Measurements from ENCODE around the gene SCTR. TPM values are rescaled to one million over a fixed set of nuclear protein-coding genes. Genes with fewer than 3 reads are reported as not detected.

The SCTR gene
- total RNA-seq, 1 donor from 2014 or later, result not detected

GRCh38 chr2:119495948-119496347 lies 28.3 kb downstream of the SCTR start:
- no peak for TF ChIP-seq CTCF (IDR thresholded peaks at IDR 0.05)
- Mint-ChIP-seq H3K4me3 (ENCODE audit: unreplicated experiment) (no peak overlapping the region), H3K9me3 (ENCODE audit: unreplicated experiment) (peaks cover 30% of the 10 kb centered on the region), H3K27me3 (ENCODE audit: unreplicated experiment) (peaks cover 44% of the 10 kb centered on the region), H3K36me3 (ENCODE audit: unreplicated experiment) (peaks cover 2% of the 10 kb centered on the region), H3K27ac (ENCODE audit: unreplicated experiment) (no peak overlapping the region), H3K4me1 (ENCODE audit: unreplicated experiment) (peaks cover 11% of the 10 kb centered on the region)
- no peak for DNase-seq (ENCODE audit: extremely low spot score, unreplicated experiment)

GRCh38 chr2:119494163-119494790 lies 30.0 kb downstream of the SCTR start:
- Mint-ChIP-seq H3K36me3 (ENCODE audit: unreplicated experiment) (no peaks in the 10 kb centered on the region), H3K4me3 (ENCODE audit: unreplicated experiment) (no peak overlapping the region), H3K9me3 (ENCODE audit: unreplicated experiment) (peaks cover 18% of the 10 kb centered on the region)

DNA sequence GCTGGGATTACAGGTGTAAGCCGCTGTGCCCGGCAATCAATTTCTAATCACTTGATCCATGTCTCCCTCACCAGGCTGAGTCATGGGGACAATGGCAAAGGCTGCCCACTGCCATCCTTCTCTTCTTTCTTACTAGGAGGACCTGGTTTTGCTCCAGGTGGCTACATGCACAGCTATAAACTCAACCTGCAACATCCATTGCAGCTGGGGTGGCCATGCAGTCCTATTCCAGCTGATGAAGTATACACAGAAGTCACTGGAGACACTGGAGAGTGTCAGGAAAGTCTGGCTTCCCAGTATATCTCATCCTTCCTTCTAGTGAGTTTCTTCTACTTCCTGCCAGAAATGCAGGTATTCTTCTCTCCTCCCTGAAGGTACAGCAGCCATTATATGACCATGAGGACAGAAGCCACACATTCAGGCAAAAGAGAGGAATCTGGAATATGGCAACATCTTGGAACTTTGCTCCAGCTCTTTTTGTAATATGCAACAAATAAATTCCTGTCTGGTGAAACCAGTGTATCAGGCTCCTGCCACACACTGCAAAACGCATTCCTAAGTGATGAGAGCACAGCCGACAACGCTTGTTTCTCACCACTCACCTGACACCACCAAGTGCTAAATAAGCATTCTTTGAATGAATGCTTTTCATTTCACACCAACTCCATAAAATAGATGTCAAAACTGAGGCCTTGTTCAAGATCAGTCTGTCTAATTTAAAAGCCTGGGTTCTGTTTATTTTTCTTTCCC lies 32.3 kb downstream of the SCTR start:
- Mint-ChIP-seq H3K36me3 (ENCODE audit: unreplicated experiment) (no peaks in the 10 kb centered on the region), H3K4me1 (ENCODE audit: unreplicated experiment) (peaks cover 12% of the 10 kb centered on the region), H3K9me3 (ENCODE audit: unreplicated experiment) (no peaks in the 10 kb centered on the region), H3K27me3 (ENCODE audit: unreplicated experiment) (peaks cover 17% of the 10 kb centered on the region), H3K4me3 (ENCODE audit: unreplicated experiment) (no peak overlapping the region), H3K27ac (ENCODE audit: unreplicated experiment) (no peak overlapping the region)
- DNase-seq (ENCODE audit: extremely low spot score, unreplicated experiment), result peak; percentile 51
- no peak for TF ChIP-seq CTCF (IDR thresholded peaks at IDR 0.05)

More at GRCh38 chr2:119494163-119494790, 30.0 kb downstream of the SCTR start:
- TF ChIP-seq CTCF (IDR thresholded peaks at IDR 0.05), result no peak
- Mint-ChIP-seq H3K27ac (ENCODE audit: unreplicated experiment) (no peak overlapping the region), H3K27me3 (ENCODE audit: unreplicated experiment) (peaks cover 39% of the 10 kb centered on the region), H3K4me1 (ENCODE audit: unreplicated experiment) (peaks cover 11% of the 10 kb centered on the region)
- DNase-seq (ENCODE audit: extremely low spot score, unreplicated experiment), result peak; percentile 67

DNA sequence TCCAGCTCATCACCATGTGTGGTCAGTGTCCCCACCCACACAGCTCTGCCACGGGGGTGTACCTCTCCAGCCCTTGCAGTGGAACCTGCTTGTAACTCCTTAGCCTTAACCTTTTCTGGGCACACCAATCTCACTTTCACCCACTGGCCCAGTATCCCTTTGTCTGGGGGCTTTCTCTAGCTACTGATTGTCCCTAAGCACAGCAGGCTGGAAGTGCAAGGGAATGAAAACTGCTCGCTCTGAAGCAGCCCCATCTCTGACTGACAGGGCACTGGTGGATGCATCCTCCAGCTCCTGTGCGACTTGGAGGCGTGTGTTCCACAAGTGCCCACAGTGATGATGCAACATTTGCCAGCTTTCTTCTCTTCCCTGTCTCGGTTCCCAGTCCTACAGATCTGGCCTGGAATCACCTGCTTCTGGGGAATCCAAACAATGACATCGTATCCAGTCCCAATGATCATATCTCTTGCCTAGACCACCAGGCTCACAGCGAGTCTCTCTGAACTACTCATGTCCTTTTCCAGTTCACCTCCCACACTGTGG lies 33.6 kb downstream of the SCTR start:
- Mint-ChIP-seq H3K4me3 (ENCODE audit: unreplicated experiment) (no peak overlapping the region), H3K27me3 (ENCODE audit: unreplicated experiment) (peaks cover 18% of the 10 kb centered on the region), H3K4me1 (ENCODE audit: unreplicated experiment) (peaks cover 15% of the 10 kb centered on the region), H3K27ac (ENCODE audit: unreplicated experiment) (no peak overlapping the region), H3K36me3 (ENCODE audit: unreplicated experiment) (no peaks in the 10 kb centered on the region), H3K9me3 (ENCODE audit: unreplicated experiment) (no peaks in the 10 kb centered on the region)
- TF ChIP-seq CTCF (IDR thresholded peaks at IDR 0.05), result no peak
- peak; percentile 60 for DNase-seq (ENCODE audit: extremely low spot score, unreplicated experiment)

DNA sequence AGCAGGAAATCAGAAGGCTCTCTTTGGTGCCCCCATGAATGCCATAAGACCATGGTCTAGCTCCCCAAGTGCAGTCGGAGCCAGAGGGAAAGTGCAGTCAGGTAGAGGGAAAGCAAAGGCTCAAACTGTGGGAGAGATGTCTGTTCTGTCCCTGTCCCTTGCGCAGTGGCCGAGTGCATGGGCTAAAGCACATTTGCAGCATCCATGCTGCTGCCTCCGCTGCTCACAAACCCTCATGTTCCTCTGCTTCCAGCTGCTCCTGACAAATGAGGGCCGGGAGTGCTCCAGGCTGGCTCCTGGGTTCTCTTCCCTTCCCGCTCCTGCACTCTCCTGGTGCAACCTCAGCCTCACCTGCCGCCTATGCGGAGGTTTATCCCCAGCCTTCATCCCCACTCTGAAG lies 34.2 kb downstream of the SCTR start:
- H3K36me3 Mint-ChIP-seq (ENCODE audit: unreplicated experiment), result no peaks in the 10 kb centered on the region
- no peaks in the 10 kb centered on the region for H3K9me3 Mint-ChIP-seq (ENCODE audit: unreplicated experiment)
- H3K4me3 Mint-ChIP-seq (ENCODE audit: unreplicated experiment), result no peak overlapping the region
- H3K27ac Mint-ChIP-seq (ENCODE audit: unreplicated experiment), result no peak overlapping the region
- H3K4me1 Mint-ChIP-seq (ENCODE audit: unreplicated experiment), result peaks cover 15% of the 10 kb centered on the region
- TF ChIP-seq CTCF (IDR thresholded peaks at IDR 0.05), result no peak
- peak; percentile 56 for DNase-seq (ENCODE audit: extremely low spot score, unreplicated experiment)
- H3K27me3 Mint-ChIP-seq (ENCODE audit: unreplicated experiment), result peaks cover 16% of the 10 kb centered on the region

Measured in osteocyte (in vitro differentiated cells).